T47D (cell line): ENCODE data around the gene IFNLR1.

Source experiments
- DNase-seq, 2 experiments: peaks; one replicate each; pipeline versions ENCODE4 v3.0.0 to v3.0.0-alpha.2; 2011 to 2012; ENCODE audit warnings: low read depth in 1 of 2, low spot score in 1 of 2
- JUND ChIP-seq: IDR thresholded peaks from 2 replicates; pipeline ENCODE4 v1.6.1; 2012; ENCODE audit warnings: low read depth
- in situ Hi-C: cut with HindIII; loops from 2 replicates; pipeline ENCODE4 v1.10.0; 2016; ENCODE audit warnings: low sequenced_read_pairs, low pct_unique_long_range_greater_than_20kb

Gene IFNLR1

DNA sequence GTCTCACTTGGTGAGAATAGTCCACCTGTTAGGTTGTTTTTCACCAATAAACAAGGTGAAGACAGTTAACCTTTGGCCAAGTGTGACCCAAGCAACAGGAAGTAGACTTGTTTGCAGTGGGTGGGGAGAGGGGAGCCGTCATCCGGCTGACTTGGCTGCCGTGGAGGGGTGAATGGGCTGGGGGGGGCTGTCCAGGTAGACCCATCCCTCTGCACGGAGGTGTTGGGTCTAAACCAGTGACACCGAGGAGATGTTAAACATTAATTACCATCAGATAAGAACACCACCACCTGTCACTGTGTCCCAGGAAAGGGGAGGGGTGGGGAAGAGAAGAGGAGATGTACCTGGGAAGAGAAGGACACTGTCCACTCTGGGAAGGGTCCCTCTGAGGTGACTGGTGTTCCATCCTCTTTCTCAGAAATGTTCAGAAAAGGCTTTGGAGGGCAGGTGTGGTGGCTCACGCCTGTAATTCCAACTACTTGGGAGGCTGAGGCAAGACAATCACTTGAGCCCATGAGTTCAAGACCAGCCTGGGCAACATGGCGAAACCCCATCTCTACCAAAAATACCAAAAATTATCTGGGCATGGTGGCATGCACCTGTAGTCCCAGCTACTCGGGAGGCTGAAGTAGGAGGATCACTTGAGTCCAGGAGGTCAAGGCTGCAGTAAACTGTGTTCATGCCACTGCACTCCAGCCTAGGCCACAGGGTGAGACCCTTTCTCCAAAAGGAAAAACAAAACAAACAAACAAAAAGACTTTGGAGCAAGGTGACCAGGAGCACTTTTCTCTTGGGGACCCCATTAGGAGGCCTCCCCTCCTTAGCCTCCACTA lies 68.5 kb downstream of the IFNLR1 start:
- in situ Hi-C loops = no loop called here
- DNase-seq = no peak
- TF ChIP-seq JUND = no peak

DNA sequence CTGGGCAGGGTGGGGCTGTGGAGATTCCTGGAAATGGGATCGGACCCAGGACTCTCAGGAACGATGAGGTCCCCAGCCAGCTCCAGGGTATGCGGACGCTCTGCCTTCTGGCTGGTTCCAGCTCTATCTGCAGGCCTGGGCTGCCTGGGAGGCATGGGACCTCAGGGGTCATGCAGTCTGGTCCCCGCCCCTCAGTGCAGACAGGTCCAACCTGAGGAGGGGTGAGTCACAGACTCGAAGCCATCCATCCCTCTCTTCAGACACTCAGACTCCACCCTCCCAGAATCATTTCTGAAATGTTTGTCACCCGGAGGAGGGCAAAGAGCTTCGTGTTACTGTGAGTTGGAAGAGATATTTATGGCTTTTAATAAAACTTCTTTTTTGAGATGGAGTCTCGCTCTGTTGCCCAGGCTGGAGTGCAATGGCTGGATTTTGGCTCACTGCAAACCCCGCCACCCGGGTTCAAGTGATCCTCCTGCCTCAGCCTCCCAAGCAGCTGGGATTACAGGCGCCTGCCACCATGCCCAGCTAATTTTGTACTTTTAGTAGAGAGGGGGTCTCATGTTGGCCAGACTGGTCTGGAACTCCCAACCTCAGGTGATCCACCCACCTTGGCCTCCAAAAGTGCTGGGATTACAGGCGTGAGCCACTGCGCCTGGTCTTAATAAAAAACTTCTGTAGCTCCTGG lies 69.2 kb downstream of the IFNLR1 start:
- no peak for TF ChIP-seq JUND
- in situ Hi-C loops = no loop called here
- no peak for DNase-seq

DNA sequence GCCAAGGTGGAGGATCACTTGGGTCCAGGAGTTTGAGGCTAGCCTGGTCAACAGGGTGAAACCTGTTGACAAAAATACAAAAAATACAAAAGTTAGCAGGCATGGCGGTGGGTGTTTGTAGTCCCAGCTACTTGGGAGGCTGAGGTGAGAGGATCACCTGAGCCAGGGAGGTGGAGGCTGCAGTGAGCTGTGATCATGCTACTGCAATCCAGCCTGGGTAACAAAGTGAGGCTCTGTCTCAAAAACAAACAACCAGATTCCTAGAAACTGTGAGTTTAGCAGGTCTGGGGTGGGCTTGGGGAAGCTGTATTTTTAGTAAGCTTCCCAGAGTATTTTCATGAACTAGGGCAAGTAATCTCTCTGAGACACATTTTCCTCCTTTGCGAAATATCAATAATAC lies 70.0 kb downstream of the IFNLR1 start:
- no peak for TF ChIP-seq JUND
- in situ Hi-C loops = no loop called here
- DNase-seq = no peak

DNA sequence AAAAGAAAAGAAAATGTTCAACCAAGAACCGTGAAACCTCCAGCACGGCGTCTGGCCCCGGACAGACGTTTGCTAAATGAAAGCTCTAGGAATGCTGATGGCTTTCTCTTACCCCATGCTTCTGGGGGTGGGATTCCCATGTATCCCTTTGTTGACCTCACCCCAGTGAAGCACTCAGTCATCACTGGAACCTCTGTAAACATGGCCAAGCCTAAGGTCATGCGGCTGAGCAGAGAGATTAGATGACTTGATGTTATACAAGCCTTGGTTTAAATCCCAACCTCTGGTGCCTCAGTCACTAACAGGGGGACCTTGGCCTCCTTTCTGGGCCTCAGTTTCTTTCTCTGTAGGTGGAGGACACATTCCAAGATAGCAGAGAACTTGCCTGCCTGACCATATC lies 72.3 kb downstream of the IFNLR1 start:
- no peak for DNase-seq
- in situ Hi-C loops = no loop called here
- no peak for TF ChIP-seq JUND

DNA sequence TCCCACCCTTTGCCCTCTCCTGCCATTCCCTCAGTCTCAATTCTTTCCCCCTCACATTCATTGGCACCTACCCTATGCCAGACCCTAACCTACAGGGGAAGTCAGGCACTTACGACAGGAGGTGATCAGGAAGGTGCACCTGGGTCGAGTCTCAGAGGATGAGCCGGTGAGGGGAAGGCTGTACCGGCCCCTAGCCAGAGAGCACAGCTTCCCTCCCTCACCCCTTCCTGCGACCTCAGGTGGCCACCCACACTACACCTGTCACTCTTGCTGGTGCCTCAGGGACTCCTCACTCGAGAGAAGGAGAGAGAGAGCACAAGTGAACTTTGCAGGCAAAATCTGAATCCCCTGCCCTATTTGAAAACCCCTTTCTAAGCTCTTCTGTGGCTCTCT lies 73.5 kb downstream of the IFNLR1 start:
- no peak for TF ChIP-seq JUND
- in situ Hi-C loops = no loop called here
- DNase-seq = no peak

DNA sequence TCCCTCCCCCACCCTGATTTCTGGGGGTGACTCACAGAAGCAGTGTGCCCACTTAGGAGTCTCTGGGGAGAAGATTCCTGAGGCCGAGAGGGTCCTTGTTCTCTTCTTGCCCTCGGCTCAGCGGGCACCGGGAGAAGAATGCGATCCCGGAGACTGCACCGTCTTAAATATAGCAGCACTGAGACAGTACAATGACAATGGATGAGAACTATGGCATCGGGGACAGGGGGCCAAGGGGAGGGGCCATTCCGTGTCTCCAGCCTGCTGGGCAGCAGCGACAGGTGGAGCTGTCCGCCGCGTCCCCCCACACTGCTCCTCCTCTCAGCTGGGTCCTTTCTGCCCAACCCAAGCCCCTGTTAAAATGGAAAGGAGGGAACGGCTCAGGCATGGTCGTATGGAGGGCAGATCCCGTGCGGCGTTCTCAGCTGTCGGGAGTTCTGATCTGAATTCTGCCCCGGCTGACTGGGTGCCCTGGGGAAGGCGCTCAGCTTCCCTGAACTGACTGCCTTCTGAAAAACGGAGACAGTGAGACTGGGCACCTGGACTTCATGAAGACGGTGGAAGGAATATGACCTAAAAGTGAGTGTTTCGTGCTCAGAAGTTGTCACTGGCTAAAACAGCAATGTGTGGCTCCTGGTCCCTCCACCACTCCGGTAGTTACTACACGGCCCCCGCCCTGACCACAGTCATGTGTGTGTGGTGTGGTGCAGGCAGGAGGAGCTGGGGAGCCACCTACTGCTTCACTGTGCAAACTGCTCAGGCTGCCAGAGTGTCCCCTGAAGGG lies 74.9 kb downstream of the IFNLR1 start, which contains the start of gene MYOM3:
Gene MYOM3 (minus strand): TSS at position 140 of the 784 bp plus-strand sequence. CDS start 3,499 bp downstream, outside the sequence.
- peak; percentile 50 to 79 for DNase-seq
- in situ Hi-C loops = no loop called here
- no peak for TF ChIP-seq JUND

DNA sequence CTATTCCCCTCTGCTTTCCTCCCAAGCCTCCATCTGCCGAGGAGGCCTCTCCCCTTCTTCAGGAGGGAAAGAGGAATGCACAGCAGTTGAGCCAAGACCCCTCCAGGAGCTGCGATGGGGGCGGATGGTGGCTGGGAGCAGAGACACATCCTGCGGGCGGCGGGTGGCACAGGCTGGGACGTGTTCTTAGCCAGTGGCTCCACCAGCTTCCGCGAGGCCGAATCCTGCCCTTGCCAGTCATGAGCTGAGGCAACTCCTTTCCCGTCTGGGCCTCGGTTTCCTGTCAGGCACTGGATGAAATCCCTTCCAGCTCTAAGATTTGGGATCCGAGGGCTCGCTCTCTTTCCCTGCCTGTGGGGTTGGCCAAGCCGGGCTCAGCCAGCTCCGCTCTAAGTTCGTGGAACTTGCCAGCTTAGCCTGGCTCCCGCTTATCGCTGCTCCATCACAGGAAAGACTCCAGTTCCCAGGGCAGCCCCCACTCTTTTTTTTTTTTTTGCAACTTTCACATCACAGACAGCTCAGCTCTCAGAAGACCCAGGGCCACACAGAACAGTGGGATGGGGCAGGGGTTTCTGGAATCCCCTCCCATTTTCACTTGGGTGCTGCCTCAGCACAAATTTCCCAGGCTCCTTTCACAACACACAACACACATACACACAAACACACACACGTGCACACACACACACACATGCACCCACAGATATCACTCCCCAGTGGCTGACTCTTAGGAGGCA lies 75.7 kb downstream of the IFNLR1 start:
- no peak for TF ChIP-seq JUND
- no peak for DNase-seq
- in situ Hi-C loops = no loop called here

DNA sequence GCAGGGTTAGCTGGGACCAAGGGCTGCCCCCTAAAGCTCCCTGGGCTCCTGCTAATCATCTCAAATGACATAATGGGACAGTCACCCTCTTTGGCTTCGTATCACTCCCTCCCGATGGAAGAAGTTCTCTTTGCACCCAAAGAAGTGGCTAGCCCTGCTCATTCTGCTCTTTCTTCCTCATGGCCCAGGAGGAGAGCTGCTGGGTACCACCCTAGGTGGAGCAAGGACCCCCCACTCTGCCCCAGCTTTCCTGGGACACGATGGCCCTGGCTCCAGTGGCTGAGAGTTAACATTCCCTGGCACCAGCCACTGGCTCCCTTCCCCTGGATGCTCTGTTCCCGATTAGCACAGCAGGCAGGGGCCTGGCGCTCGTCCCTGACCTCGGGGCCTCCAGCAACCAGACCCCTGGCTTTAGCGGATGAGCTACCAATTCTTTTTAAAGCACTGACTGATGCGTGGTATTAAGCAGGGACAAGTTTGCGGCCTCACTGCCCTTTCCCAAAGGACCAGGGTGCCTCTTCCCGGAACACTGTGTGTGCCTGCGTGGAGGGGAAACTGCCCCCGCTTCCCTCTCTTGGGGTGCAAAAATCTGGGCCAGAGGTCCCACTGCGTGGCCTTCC lies 76.3 kb downstream of the IFNLR1 start:
- in situ Hi-C loops = no loop called here
- no peak for DNase-seq
- TF ChIP-seq JUND = no peak

DNA sequence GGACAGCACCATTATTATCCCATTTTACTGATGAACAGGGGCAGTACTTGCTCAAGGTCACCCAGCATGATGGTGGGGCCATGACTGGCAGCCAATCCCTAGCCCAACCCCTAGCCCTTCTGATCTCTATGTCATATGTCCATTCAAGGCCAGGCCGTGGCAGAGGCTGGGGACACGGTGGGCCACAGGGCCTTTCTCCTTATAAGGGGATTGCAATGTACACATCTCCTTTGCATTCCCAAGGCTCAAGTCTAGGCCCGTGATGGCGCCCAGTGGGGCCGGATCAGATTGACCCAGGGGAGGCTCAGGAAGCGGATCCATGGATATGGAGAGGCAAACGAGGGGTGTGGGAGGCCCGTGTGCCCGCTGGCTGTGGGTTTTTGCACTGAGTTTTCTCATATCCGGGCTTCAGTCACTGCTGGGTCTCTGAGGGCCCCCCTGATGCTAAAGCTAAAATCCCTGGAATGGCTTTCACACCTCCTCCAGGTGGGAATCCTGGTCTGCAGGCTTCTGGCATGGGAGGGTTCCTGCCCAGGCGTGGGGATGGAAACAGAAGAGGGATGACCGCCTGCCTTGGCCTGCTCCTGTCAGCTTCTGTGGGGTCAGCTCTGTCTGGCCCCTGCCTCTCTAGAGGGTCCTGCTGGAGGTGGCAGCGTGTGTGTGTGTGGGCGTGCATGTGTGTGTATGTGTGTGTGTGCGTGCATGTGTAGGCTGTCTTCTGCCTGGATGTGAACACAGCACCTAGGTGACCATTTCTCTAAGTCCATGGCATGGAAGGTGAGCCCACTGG lies 77.2 kb downstream of the IFNLR1 start:
- in situ Hi-C loops = no loop called here
- TF ChIP-seq JUND = no peak
- no peak for DNase-seq

DNA sequence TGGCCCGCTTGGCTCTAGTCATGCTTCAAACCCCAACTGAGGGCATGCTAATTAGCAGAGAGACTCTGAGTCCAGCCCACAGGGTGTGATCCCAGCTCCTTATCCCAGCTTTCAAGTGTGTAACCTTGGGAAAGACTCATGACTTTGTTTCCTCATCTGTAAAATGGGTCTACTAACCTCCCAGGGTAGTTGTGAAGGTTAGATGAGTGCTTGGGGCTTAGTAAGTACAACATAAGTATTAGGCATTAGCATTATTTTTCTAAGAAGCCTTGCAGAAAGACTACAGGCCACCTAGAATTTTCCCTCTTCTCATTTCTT lies 78.0 kb downstream of the IFNLR1 start:
- no peak for DNase-seq
- in situ Hi-C loops = no loop called here
- TF ChIP-seq JUND = no peak
